Measurements from ENCODE around the gene CYP4Z1.

DNA sequence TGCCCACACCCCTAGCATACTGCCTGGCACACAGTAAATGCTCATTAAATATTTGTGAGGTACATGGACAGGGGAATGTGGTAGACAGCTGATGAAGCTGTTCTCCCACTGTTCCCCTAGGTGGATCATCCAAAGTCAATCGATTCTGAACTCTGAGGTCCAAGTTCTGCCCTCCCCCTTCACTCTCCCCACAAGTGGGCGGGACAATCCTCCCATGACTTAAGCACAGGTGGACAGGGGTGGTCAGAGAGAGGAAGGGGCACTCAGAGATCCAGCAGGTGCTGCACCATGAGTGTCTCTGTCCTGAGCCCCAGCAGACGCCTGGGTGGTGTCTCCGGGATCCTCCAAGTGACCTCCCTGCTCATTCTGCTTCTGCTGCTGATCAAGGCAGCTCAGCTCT is 70.2 kb downstream of the CYP4Z1 start, which contains the start of gene CYP4A22:
- TF ChIP-seq, protein P1, sequence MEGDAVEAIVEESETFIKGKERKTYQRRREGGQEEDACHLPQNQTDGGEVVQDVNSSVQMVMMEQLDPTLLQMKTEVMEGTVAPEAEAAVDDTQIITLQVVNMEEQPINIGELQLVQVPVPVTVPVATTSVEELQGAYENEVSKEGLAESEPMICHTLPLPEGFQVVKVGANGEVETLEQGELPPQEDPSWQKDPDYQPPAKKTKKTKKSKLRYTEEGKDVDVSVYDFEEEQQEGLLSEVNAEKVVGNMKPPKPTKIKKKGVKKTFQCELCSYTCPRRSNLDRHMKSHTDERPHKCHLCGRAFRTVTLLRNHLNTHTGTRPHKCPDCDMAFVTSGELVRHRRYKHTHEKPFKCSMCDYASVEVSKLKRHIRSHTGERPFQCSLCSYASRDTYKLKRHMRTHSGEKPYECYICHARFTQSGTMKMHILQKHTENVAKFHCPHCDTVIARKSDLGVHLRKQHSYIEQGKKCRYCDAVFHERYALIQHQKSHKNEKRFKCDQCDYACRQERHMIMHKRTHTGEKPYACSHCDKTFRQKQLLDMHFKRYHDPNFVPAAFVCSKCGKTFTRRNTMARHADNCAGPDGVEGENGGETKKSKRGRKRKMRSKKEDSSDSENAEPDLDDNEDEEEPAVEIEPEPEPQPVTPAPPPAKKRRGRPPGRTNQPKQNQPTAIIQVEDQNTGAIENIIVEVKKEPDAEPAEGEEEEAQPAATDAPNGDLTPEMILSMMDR (IDR thresholded peaks at IDR 0.05; ENCODE audit: insufficient read depth, low read depth, low read length), result no peak
- TF ChIP-seq EZH2 (IDR thresholded peaks at IDR 0.05; ENCODE audit: insufficient read depth, low read length), result no peak

Measured in astrocyte (in vitro differentiated cells and primary cell).